ENCODE results near the gene MSL3.

MSL3 gene

GRCh38 chrX:11757719-11758399, at the start of gene MSL3:
Gene MSL3, plus strand, starts transcription at chrX:11758237. Its CDS starts 27 bp downstream, at chrX:11758264.
- TF ChIP-seq NFIC (IDR thresholded peaks at IDR 0.05) (no peak), REST (IDR thresholded peaks at IDR 0.05; ENCODE audit: low read depth) (no peak), ZBTB7A (IDR thresholded peaks at IDR 0.05; ENCODE audit: low read depth) (peak; percentile 68; the same call in 1 of the 2 replicates), EGR1 (IDR thresholded peaks at IDR 0.05) (peak; percentile 60), MAX (IDR thresholded peaks at IDR 0.05) (0 out of 2 replicates have a peak, but pooled peaks have one; percentile 29)

GRCh38 chrX:11722304-11722703, 35.7 kb upstream of the MSL3 start:
- TF ChIP-seq CEBPB (IDR thresholded peaks at IDR 0.05) (no peak), TEAD4 (IDR thresholded peaks at IDR 0.05) (no peak), TCF12 (IDR thresholded peaks at IDR 0.05; ENCODE audit: low read depth) (no peak), MAX (IDR thresholded peaks at IDR 0.05) (no peak), EP300 (IDR thresholded peaks at IDR 0.05; ENCODE audit: borderline replicate concordance) (no peak), USF1 (IDR thresholded peaks at IDR 0.05) (no peak), NFIC (IDR thresholded peaks at IDR 0.05) (no peak), FOXM1 (IDR thresholded peaks at IDR 0.05; ENCODE audit: borderline replicate concordance, low read depth) (no peak), YY1 (IDR thresholded peaks at IDR 0.05; ENCODE audit: low read depth) (no peak), RAD21 (IDR thresholded peaks at IDR 0.05; ENCODE audit: low read depth) (no peak), REST (IDR thresholded peaks at IDR 0.05; ENCODE audit: low read depth) (no peak), EGR1 (IDR thresholded peaks at IDR 0.05) (no peak), CREB1 (IDR thresholded peaks at IDR 0.05; ENCODE audit: low read depth) (no peak), TAF1 (IDR thresholded peaks at IDR 0.05; ENCODE audit: low read depth) (no peak), ZBTB7A (IDR thresholded peaks at IDR 0.05; ENCODE audit: low read depth) (no peak)

- no peak for TF ChIP-seq YY1 (IDR thresholded peaks at IDR 0.05; ENCODE audit: low read depth)
- peak; percentile 29; the same call in 1 of the 2 replicates for TF ChIP-seq RAD21 (IDR thresholded peaks at IDR 0.05; ENCODE audit: low read depth)
These were observed 33.7 kb upstream of the MSL3 start for GRCh38 chrX:11724122-11725017.

GRCh38 chrX:11725631-11726442, 32.2 kb upstream of the MSL3 start:
- TF ChIP-seq TAF1 (IDR thresholded peaks at IDR 0.05; ENCODE audit: low read depth) (no peak), TCF12 (IDR thresholded peaks at IDR 0.05; ENCODE audit: low read depth) (no peak), FOXM1 (IDR thresholded peaks at IDR 0.05; ENCODE audit: borderline replicate concordance, low read depth) (no peak), CREB1 (IDR thresholded peaks at IDR 0.05; ENCODE audit: low read depth) (no peak), MAX (IDR thresholded peaks at IDR 0.05) (no peak), CEBPB (IDR thresholded peaks at IDR 0.05) (no peak), ZBTB7A (IDR thresholded peaks at IDR 0.05; ENCODE audit: low read depth) (no peak), YY1 (IDR thresholded peaks at IDR 0.05; ENCODE audit: low read depth) (no peak), USF1 (IDR thresholded peaks at IDR 0.05) (no peak), REST (IDR thresholded peaks at IDR 0.05; ENCODE audit: low read depth) (no peak), EGR1 (IDR thresholded peaks at IDR 0.05) (no peak)
